ENCODE measurements around the gene LAMA2. TPM values are rescaled to one million over a fixed set of nuclear protein-coding genes. Genes with fewer than 3 reads are reported as not detected.

Gene LAMA2
- total RNA-seq, 1 experiment from 2014 or later = 8.2 TPM

DNA sequence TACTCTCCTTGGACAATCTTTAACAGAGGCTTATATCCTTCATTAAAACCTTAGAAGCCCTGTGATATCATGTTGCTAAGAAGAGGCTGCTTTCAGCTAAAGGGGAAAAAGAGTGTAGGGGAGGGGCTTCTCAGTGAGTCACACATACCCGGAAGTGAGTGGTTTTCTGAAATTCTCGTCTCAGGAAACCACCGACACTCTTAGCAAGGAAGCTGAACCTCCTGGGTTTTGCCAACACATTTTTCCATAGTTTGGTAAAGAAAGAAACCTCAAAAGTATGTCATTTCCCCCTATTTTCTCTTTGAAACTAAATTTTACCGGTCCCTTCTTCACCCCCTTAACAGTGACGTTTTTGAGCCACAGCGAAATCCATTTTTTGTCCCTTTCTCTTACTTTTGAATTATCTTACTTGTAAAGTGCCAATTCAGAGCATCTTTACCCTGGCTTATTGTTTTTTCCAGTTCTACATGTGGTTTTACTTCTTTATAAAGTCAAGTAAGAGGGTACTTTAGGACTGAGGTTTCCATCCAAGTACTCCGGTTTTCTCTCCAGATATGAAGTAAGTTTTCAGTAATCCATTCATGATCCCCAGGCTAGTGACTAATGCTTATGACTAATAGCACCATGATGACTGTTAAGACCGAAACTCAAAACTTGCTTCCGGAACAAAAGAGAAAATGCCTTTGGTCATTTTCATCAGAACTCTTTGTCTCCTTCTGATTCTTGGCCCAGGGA is 607.8 kb downstream of the LAMA2 start (continued):
- TF ChIP-seq, protein P1, sequence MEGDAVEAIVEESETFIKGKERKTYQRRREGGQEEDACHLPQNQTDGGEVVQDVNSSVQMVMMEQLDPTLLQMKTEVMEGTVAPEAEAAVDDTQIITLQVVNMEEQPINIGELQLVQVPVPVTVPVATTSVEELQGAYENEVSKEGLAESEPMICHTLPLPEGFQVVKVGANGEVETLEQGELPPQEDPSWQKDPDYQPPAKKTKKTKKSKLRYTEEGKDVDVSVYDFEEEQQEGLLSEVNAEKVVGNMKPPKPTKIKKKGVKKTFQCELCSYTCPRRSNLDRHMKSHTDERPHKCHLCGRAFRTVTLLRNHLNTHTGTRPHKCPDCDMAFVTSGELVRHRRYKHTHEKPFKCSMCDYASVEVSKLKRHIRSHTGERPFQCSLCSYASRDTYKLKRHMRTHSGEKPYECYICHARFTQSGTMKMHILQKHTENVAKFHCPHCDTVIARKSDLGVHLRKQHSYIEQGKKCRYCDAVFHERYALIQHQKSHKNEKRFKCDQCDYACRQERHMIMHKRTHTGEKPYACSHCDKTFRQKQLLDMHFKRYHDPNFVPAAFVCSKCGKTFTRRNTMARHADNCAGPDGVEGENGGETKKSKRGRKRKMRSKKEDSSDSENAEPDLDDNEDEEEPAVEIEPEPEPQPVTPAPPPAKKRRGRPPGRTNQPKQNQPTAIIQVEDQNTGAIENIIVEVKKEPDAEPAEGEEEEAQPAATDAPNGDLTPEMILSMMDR (IDR thresholded peaks at IDR 0.05 in 2 of 3, conservative IDR thresholded peaks at IDR 0.05 in 1 of 3; ENCODE audit: borderline replicate concordance in 1 of 3, insufficient read depth in 1 of 3, low read depth in 2 of 3, low read length in 2 of 3) = no peak

DNA sequence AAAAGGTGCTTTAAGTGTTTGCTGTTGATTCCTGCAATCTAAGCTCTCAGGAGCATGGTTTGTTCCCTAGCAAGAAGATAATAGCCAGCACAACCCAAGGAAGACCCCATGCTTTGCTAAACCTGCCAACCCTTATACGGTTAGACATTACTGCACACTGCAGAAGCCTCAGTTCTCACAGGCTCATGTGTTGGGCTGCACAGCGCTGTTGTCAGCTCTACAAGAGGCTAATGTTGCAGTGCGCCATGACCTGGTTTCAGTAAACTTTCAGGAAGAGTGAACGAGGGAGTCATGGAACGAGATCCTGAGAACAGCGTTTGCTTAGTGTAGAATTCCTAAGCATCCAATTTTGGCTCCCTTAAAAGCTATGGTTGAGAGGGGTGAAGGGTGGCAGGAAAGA is 608.5 kb downstream of the LAMA2 start:
- BruUV-seq (replicated peaks) = no TSS peak
- ChIA-PET CTCF (interaction anchor here (3.5 kb wide), 1 partner anchor 9 kb away, joined by 18 read pairs; no protein-coding TSS in a partner anchor), POLR2A (interaction anchor here (0.8 to 3.7 kb wide), 5 partner anchors 8 to 257 kb away, joined by 4 to 33 read pairs (median 5); no protein-coding TSS in a partner anchor), RAD21 (ENCODE audit: low non-redundant PET in 1 of 2, low total read pairs in 2 of 2, uncharacterized antibody in 2 of 2, unreplicated experiment in 2 of 2) (no interaction called here)
- ATAC-seq = peak; percentile 33
- peaks cover 66 to 80% of the 10 kb centered on the region in 2 experiments for H3K4me1 ChIP-seq (ENCODE audit: control insufficient read depth in 1 of 2, insufficient read depth in 2 of 2, low read length in 2 of 2)
- H3K27me3 ChIP-seq (ENCODE audit: insufficient read depth, low read length) = no peaks in the 10 kb centered on the region
- peak overlapping the region; percentile 100 for H3K27ac ChIP-seq (ENCODE audit: low read depth, low read length)
- no peaks in the 10 kb centered on the region for H4K20me1 ChIP-seq (ENCODE audit: insufficient read depth)
- intact Hi-C loops (cut with micrococcal nuclease) = loop anchor here (2.0 kb wide), 1 partner anchor 257 kb away; no protein-coding TSS in a partner anchor
- peak overlapping the region; percentile 76 for H3K9ac ChIP-seq (ENCODE audit: low read length)
- H3K79me2 ChIP-seq (ENCODE audit: insufficient read depth, low read length) = no peaks in the 10 kb centered on the region
- DNase-seq (ENCODE audit: low read depth, low spot score) = no peak
- H3K9me2 ChIP-seq (ENCODE audit: insufficient read depth) = no peaks in the 10 kb centered on the region
- H3K36me3 ChIP-seq (ENCODE audit: control insufficient read depth in 1 of 2, insufficient read depth in 2 of 2, low read length in 2 of 2) = peaks cover 0 to 3% of the 10 kb centered on the region in 2 experiments; a peak in 1 of 4 replicates
- H3K4me2 ChIP-seq (ENCODE audit: low read length) = peak overlapping the region; percentile 75
- no peak overlapping the region for H2AFZ ChIP-seq (ENCODE audit: low read depth, low read length, poor library complexity, severe bottlenecking)
- H3K9me3 ChIP-seq (ENCODE audit: control insufficient read depth in 1 of 2, insufficient read depth in 1 of 2, low read depth in 1 of 2, low read length in 2 of 2) = no peaks in the 10 kb centered on the region
- peak overlapping the region in 1 of 2 experiments; percentile 6; a peak in 1 of 4 replicates for H3K4me3 ChIP-seq (replicated peaks in 1 of 2; ENCODE audit: low read depth in 1 of 2, low read length in 2 of 2)
- TF ChIP-seq EZH2 (IDR thresholded peaks at IDR 0.05) (no peak), SP1 (IDR thresholded peaks at IDR 0.05; ENCODE audit: low read depth) (no peak), FOSL1 (IDR thresholded peaks at IDR 0.05; ENCODE audit: low read depth) (no peak)
- TF ChIP-seq, protein P1 (IDR thresholded peaks at IDR 0.05 in 2 of 3, conservative IDR thresholded peaks at IDR 0.05 in 1 of 3; ENCODE audit: borderline replicate concordance in 1 of 3, insufficient read depth in 1 of 3, low read depth in 2 of 3, low read length in 2 of 3) = no peak
- TF ChIP-seq, protein P2, sequence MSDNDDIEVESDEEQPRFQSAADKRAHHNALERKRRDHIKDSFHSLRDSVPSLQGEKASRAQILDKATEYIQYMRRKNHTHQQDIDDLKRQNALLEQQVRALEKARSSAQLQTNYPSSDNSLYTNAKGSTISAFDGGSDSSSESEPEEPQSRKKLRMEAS (IDR thresholded peaks at IDR 0.05) = no peak
